Brain microvascular endothelial cell (primary cell): ENCODE results near the gene ISG20L2.

Source experiments
- DNase-seq: peaks from one replicate; pipeline ENCODE4 v3.0.0-alpha.2; 2020
- H3K27ac ChIP-seq: fragments of 250-450 bp; sonication (Bioruptor Pico); 2 replicates; pipeline ENCODE4 v1.5.1; 2020; ENCODE audit warnings: mild to moderate bottlenecking, moderate library complexity
- H3K27me3 ChIP-seq: fragments of 250-450 bp; sonication (Bioruptor Pico); replicated peaks from 2 replicates; pipeline ENCODE4 v1.5.1; 2020; ENCODE audit warnings: mild to moderate bottlenecking
- H3K36me3 ChIP-seq: fragments of 250-450 bp; sonication (Bioruptor Pico); replicated peaks from 2 replicates; pipeline ENCODE4 v1.5.1; 2020; ENCODE audit warnings: mild to moderate bottlenecking
- H3K4me3 ChIP-seq: 2 replicates; pipeline ENCODE4 v1.5.1; 2011; ENCODE audit warnings: low read depth, mild to moderate bottlenecking, control low read depth, low read length, moderate library complexity
- CTCF ChIP-seq: IDR thresholded peaks from 2 replicates; pipeline ENCODE4 v1.5.1; 2011; ENCODE audit warnings: low read depth, mild to moderate bottlenecking, moderate library complexity, low read length, control low read depth, inconsistent platforms; ENCODE audit errors: missing control alignments
- in situ Hi-C: cut with HindIII; loops from 2 replicates; pipeline ENCODE4 v1.10.0; 2017; ENCODE audit warnings: low sequenced_read_pairs, low pct_ligation_motif_present

ISG20L2 gene

DNA sequence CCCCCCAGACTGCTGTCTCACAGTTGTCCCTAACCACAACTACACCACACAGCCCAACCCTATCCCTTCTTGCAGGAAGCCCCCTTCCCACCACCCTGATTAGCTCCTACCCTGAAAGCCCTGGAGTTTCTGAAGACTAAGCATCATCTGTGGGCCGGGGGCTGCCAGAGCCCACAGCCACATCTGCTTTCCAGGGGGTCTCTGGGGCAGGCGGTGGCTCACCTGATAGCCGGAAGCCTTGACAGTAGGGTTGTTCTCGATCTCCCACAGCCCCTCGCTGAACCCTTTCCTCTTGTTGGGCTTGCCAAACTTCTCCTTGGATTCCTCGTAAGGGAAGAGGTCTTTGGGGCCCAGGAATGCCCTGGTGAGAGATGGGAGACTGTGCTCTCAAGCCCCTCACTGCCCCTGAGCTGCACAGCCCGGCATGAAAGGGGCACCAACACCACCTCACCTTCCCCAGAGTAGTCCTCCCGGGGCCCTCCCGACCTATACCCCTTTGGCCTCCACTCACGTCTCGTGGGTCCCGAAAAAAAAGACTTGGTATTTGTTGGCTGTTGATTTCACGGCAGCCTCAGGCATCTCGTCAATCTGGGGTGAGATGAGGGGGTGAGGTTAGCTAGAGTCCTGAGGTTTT, 16.3 kb upstream of the ISG20L2 start:
- in situ Hi-C loops, result no loop called here
- no peak for TF ChIP-seq CTCF
- Histone ChIP-seq H3K36me3 (peaks cover 17% of the 10 kb centered on the region), H3K27me3 (no peaks in the 10 kb centered on the region), H3K27ac (no peak overlapping the region), H3K4me3 (no peak overlapping the region)
- no peak for DNase-seq

DNA sequence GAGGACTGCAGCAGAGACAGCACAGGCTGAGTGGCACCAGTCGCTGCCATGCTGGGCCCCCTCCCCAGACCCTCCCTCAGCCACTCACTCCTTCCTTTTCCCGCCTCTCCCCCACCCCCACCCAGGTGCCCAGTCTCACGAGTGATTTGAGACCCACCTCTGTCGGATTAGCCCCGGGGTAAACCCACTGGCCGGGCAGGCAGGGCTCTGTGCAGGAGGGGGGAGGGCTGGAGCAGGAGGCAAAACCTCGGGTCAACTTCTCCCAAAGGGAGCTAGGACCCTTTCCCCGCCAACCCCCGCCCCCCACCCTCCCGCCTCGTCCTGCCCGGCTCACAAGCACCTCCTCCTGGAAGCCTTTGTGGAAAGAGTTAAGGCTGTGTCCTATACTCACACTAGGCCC, 15.8 kb upstream of the ISG20L2 start:
- no peak for TF ChIP-seq CTCF
- DNase-seq, result no peak
- Histone ChIP-seq H3K27me3 (no peaks in the 10 kb centered on the region), H3K36me3 (peaks cover 17% of the 10 kb centered on the region), H3K4me3 (no peak overlapping the region), H3K27ac (no peak overlapping the region)
- in situ Hi-C loops, result no loop called here

- Histone ChIP-seq H3K36me3 (peaks cover 17% of the 10 kb centered on the region), H3K27me3 (no peaks in the 10 kb centered on the region)
- DNase-seq, result no peak
Observed at GRCh38 chr1:156743367-156744302, 15.1 kb upstream of the ISG20L2 start.

GRCh38 chr1:156742801-156743200, 14.2 kb upstream of the ISG20L2 start:
- DNase-seq, result no peak
- in situ Hi-C loops, result no loop called here
- TF ChIP-seq CTCF, result no peak
- no peak overlapping the region for H3K27ac ChIP-seq
- H3K36me3 ChIP-seq, result peaks cover 23% of the 10 kb centered on the region
- H3K4me3 ChIP-seq, result no peak overlapping the region
- no peaks in the 10 kb centered on the region for H3K27me3 ChIP-seq

More at GRCh38 chr1:156743367-156744302, 15.1 kb upstream of the ISG20L2 start:
- no peak for TF ChIP-seq CTCF
- H3K27ac ChIP-seq, result no peak overlapping the region
- H3K4me3 ChIP-seq, result no peak overlapping the region
- in situ Hi-C loops, result no loop called here

DNA sequence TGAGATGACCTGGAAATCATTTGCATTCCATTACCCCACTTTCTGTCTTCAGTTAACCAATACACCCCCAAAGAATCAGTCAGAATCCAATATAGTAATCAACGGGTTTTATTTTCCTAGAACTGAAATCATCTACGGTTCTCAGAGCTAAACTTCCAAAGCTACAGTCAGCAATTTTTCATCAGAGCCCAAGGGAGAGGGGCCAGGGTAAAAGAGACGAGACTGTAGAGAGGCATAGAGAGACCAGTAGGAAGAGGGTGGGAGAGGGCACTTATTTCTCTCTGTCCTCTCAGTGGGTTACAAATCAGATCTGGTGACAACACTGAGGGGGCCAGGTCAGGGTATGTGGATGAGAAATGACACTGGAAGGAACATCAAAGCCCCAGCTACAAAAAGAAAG, 13.5 kb upstream of the ISG20L2 start:
- Histone ChIP-seq H3K36me3 (peaks cover 29% of the 10 kb centered on the region), H3K27me3 (no peaks in the 10 kb centered on the region), H3K27ac (no peak overlapping the region), H3K4me3 (no peak overlapping the region)
- no peak for DNase-seq
- no peak for TF ChIP-seq CTCF
- in situ Hi-C loops, result no loop called here
